ENCODE results near the gene RPUSD1. TPM values are rescaled to one million over a fixed set of nuclear protein-coding genes. Genes with fewer than 3 reads are reported as not detected.

Gene RPUSD1
- total RNA-seq, 2 donors from 2014 or later: 24.1 to 34.4 TPM

- no peaks in the 10 kb centered on the region for H3K9me3 Mint-ChIP-seq
- H3K36me3 Mint-ChIP-seq (ENCODE audit: low read depth): peaks cover 9% of the 10 kb centered on the region
- Histone ChIP-seq H3K4me3 (ENCODE audit: low read length) (no peak overlapping the region), H3K9ac (ENCODE audit: extremely low read depth, low read length, poor library complexity, severe bottlenecking) (no peak overlapping the region), H3K36me3 (ENCODE audit: control insufficient read depth, insufficient read depth, low read length) (peaks cover 3% of the 10 kb centered on the region), H3K27ac (ENCODE audit: low read depth, low read length) (no peak overlapping the region), H3K9me3 (ENCODE audit: control insufficient read depth, low read length) (no peaks in the 10 kb centered on the region), H3K4me1 (ENCODE audit: control insufficient read depth, insufficient read depth, low read length) (no peaks in the 10 kb centered on the region), H3K27me3 (ENCODE audit: control insufficient read depth, insufficient read depth, low read length, poor library complexity, severe bottlenecking) (peaks cover 18% of the 10 kb centered on the region)
- peaks cover 40% of the 10 kb centered on the region for H3K27me3 Mint-ChIP-seq (ENCODE audit: insufficient read depth)
- no peak for TF ChIP-seq CTCF (conservative IDR thresholded peaks at IDR 0.05)
- no peak overlapping the region for H3K4me3 Mint-ChIP-seq
- no peak overlapping the region for H3K27ac Mint-ChIP-seq
- H3K4me1 Mint-ChIP-seq: no peaks in the 10 kb centered on the region
- WGBS, 2 experiments (ENCODE audit: insufficient coverage in 1 of 2, insufficient read length in 1 of 2): 83 to 89% methylated on average over 3 to 7 of the region's 7 CpGs
- no peak for DNase-seq
Observed at GRCh38 chr16:802461-802860, 14.3 kb upstream of the RPUSD1 start.

GRCh38 chr16:801584-802363 is 13.6 kb upstream of the RPUSD1 start:
- H3K27me3 ChIP-seq (ENCODE audit: control insufficient read depth, insufficient read depth, low read length, poor library complexity, severe bottlenecking): peaks cover 18% of the 10 kb centered on the region
- H3K4me3 Mint-ChIP-seq: no peak overlapping the region
- H3K27ac ChIP-seq (ENCODE audit: low read depth, low read length): no peak overlapping the region
- no peak for DNase-seq
- H3K36me3 Mint-ChIP-seq (ENCODE audit: low read depth): peaks cover 16% of the 10 kb centered on the region
- no peak overlapping the region for H3K27ac Mint-ChIP-seq
- H3K9ac ChIP-seq (ENCODE audit: extremely low read depth, low read length, poor library complexity, severe bottlenecking): no peak overlapping the region
- H3K4me3 ChIP-seq (ENCODE audit: low read length): no peak overlapping the region
- no peaks in the 10 kb centered on the region for H3K9me3 ChIP-seq (ENCODE audit: control insufficient read depth, low read length)
- H3K4me1 ChIP-seq (ENCODE audit: control insufficient read depth, insufficient read depth, low read length): no peaks in the 10 kb centered on the region
- TF ChIP-seq CTCF (conservative IDR thresholded peaks at IDR 0.05): no peak
- peaks cover 40% of the 10 kb centered on the region for H3K27me3 Mint-ChIP-seq (ENCODE audit: insufficient read depth)
- H3K36me3 ChIP-seq (ENCODE audit: control insufficient read depth, insufficient read depth, low read length): peaks cover 10% of the 10 kb centered on the region
- H3K4me1 Mint-ChIP-seq: no peaks in the 10 kb centered on the region
- H3K9me3 Mint-ChIP-seq: no peaks in the 10 kb centered on the region
- WGBS, 2 experiments (ENCODE audit: insufficient coverage in 1 of 2, insufficient read length in 1 of 2): 72 to 80% methylated on average over 19 to 22 of the region's 22 CpGs

GRCh38 chr16:800834-801511 is 12.8 kb upstream of the RPUSD1 start:
- H3K9me3 ChIP-seq (ENCODE audit: control insufficient read depth, low read length): no peaks in the 10 kb centered on the region
- peaks cover 18% of the 10 kb centered on the region for H3K27me3 ChIP-seq (ENCODE audit: control insufficient read depth, insufficient read depth, low read length, poor library complexity, severe bottlenecking)
- H3K27ac Mint-ChIP-seq: no peak overlapping the region
- H3K4me1 ChIP-seq (ENCODE audit: control insufficient read depth, insufficient read depth, low read length): no peaks in the 10 kb centered on the region
- H3K27me3 Mint-ChIP-seq (ENCODE audit: insufficient read depth): peaks cover 37% of the 10 kb centered on the region
- H3K9ac ChIP-seq (ENCODE audit: extremely low read depth, low read length, poor library complexity, severe bottlenecking): no peak overlapping the region
- no peak for DNase-seq
- no peaks in the 10 kb centered on the region for H3K9me3 Mint-ChIP-seq
- H3K36me3 Mint-ChIP-seq (ENCODE audit: low read depth): peaks cover 19% of the 10 kb centered on the region
- no peak overlapping the region for H3K4me3 Mint-ChIP-seq
- no peaks in the 10 kb centered on the region for H3K4me1 Mint-ChIP-seq
- H3K27ac ChIP-seq (ENCODE audit: low read depth, low read length): no peak overlapping the region
- no peak for TF ChIP-seq CTCF (conservative IDR thresholded peaks at IDR 0.05)
- H3K36me3 ChIP-seq (ENCODE audit: control insufficient read depth, insufficient read depth, low read length): peaks cover 13% of the 10 kb centered on the region
- no peak overlapping the region for H3K4me3 ChIP-seq (ENCODE audit: low read length)
- WGBS, 2 experiments (ENCODE audit: insufficient coverage in 1 of 2, insufficient read length in 1 of 2): 49 to 54% methylated on average over 7 to 17 of the region's 17 CpGs

All from endodermal cell (in vitro differentiated cells).